ENCODE measurements around the gene DENND1A. TPM values are rescaled to one million over a fixed set of nuclear protein-coding genes. Genes with fewer than 3 reads are reported as not detected.

Gene DENND1A
- total RNA-seq, 1 donor from 2014 or later, result 16.3 TPM

DNA sequence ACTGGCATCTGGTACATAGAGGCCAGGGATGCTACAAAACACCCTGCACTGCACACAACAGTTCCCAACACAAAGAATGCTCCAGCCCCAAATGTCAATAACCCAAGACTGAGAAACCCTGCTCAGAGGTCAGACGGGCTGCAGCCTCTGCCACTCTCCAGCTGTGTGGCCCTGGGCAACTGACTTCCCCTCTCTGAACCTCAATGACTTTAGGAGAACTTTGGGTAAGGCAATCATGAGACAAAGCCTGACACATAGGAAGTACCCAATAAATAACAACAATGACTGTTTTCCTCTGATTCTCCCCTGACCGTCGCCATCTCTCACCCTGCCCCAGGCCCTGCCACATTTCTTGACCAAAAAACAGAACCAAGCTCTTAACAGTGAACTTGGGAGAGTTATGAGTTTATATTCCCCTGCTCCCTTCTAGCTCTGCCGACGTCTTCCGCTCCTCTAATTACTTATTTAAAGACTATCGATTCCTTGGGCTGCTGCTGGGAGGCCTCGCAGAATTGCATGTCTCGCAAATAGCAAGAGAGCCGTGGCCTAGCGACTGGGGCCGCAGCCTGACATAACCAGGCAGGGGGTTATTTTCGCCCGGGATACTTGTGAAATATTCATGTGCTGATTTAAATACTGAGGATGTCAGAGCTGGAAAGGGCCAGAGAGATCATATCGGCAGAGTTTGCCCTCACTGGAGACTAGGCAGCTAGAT, 598.4 kb downstream of the DENND1A start:
- no peak for DNase-seq (ENCODE audit: low read depth)

MicroRNAs within 50 kb of the gene (microRNA counts, 767-probe panel; counts per million panel counts)
- not detected for microRNA hsa-miR-601

Small RNA genes within 50 kb of the gene (microRNA-seq; reads per million reads assigned to microRNA genes)
- not detected for gene MIR601
- not detected for gene MIR7150

Other genes with a start within 250 kb of the DENND1A start
- gene LHX2, start 81.6 kb upstream of the DENND1A start, total RNA-seq, result 0.05 TPM in 1 of 2 replicates, not detected in the other